ENCODE measurements around the gene SIGLEC15.
"Not testable (repeated sequence)": the region's sequence is repeated elsewhere in the genome, so short reads cannot be mapped to it uniquely, and the experiment has no call there.

Gene SIGLEC15

GRCh38 chr18:45820106-45820745, 5.2 kb upstream of the SIGLEC15 start:
- no peak for TF ChIP-seq CTCF (conservative IDR thresholded peaks at IDR 0.05; ENCODE audit: low read depth, low read length)
- H3K4me3 ChIP-seq (ENCODE audit: low read depth, low read length) = no peak overlapping the region
- DNase-seq (ENCODE audit: low read depth) = no peak

- H3K4me3 ChIP-seq (ENCODE audit: low read depth, low read length) = no peak overlapping the region
- TF ChIP-seq CTCF (conservative IDR thresholded peaks at IDR 0.05; ENCODE audit: low read depth, low read length) = no peak
- DNase-seq (ENCODE audit: low read depth) = no peak
Measured at GRCh38 chr18:45821026-45821425, 4.4 kb upstream of the SIGLEC15 start.

GRCh38 chr18:45821711-45822110, 3.8 kb upstream of the SIGLEC15 start:
- TF ChIP-seq CTCF (conservative IDR thresholded peaks at IDR 0.05; ENCODE audit: low read depth, low read length) = no peak
- no peak overlapping the region for H3K4me3 ChIP-seq (ENCODE audit: low read depth, low read length)
- no peak for DNase-seq (ENCODE audit: low read depth)

GRCh38 chr18:45826084-45826483, 609 bp downstream of the SIGLEC15 start:
- TF ChIP-seq CTCF (conservative IDR thresholded peaks at IDR 0.05; ENCODE audit: low read depth, low read length) = no peak
- H3K4me3 ChIP-seq (ENCODE audit: low read depth, low read length) = no peak overlapping the region
- DNase-seq (ENCODE audit: low read depth) = no peak

DNA sequence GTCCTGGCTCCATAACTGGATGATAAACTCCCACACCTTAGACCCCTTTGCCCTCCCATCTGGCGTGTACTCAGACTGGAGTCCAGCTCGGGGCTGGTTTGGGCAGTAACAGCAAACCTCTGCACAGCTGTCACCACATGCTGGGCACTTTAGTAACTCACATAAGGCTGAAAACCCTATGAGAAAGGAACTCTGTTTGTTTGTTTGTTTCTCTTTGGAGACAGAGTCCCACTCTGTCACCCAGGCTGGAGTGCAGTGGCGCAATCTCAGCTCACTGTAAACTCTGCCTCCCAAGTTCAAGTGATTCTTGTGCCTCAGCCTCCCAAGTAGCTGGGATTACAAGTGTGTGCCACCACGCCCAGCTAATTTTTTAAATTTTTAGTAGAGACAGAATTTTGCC, 1.2 kb downstream of the SIGLEC15 start:
- not testable (repeated sequence) for H3K4me3 ChIP-seq (ENCODE audit: low read depth, low read length); DNase-seq (ENCODE audit: low read depth)

GRCh38 chr18:45828917-45829811, 3.7 kb downstream of the SIGLEC15 start:
- TF ChIP-seq CTCF (conservative IDR thresholded peaks at IDR 0.05; ENCODE audit: low read depth, low read length) = no peak
- no peak for DNase-seq (ENCODE audit: low read depth)
- H3K4me3 ChIP-seq (ENCODE audit: low read depth, low read length) = no peak overlapping the region

- no peak for DNase-seq (ENCODE audit: low read depth)
- no peak overlapping the region for H3K4me3 ChIP-seq (ENCODE audit: low read depth, low read length)
- TF ChIP-seq CTCF (conservative IDR thresholded peaks at IDR 0.05; ENCODE audit: low read depth, low read length) = no peak
Measured at GRCh38 chr18:45829855-45830254, 4.4 kb downstream of the SIGLEC15 start.

All from choroid plexus epithelial cell (primary cell).